HFFc6 (cell line): ENCODE measurements around the gene MYOG. TPM values are rescaled to one million over a fixed set of nuclear protein-coding genes. Genes with fewer than 3 reads are reported as not detected.

Experiments
- DNase-seq: peaks from one replicate; pipeline ENCODE4 v3.0.0-alpha.2; 2018
- H3K27ac Mint-ChIP-seq: 2 replicates; pipeline ENCODE4 v1.8.0; 2020; ENCODE audit warnings: mild to moderate bottlenecking, mixed read lengths
- H3K27me3 Mint-ChIP-seq: 2 replicates; pipeline ENCODE4 v1.8.0; 2021; ENCODE audit warnings: mild to moderate bottlenecking, moderate library complexity, mixed read lengths; ENCODE audit not compliant: insufficient read depth
- H3K36me3 Mint-ChIP-seq: 2 replicates; pipeline ENCODE4 v1.8.0; 2021; ENCODE audit warnings: low read depth, mixed read lengths
- H3K4me1 Mint-ChIP-seq: 2 replicates; pipeline ENCODE4 v1.8.0; 2020; ENCODE audit warnings: low read depth, mixed read lengths
- H3K4me3 Mint-ChIP-seq: 2 replicates; pipeline ENCODE4 v1.8.0; 2020; ENCODE audit warnings: mild to moderate bottlenecking, moderate library complexity, mixed read lengths
- H3K9me3 Mint-ChIP-seq: 2 replicates; pipeline ENCODE4 v1.8.0; 2020; ENCODE audit warnings: mild to moderate bottlenecking, mixed read lengths
- total RNA-seq, 6 experiments: library from RNA; stranded (reverse); fragmentation: NEBNext Ultra II Directional; extraction: Animal tissue kit (Norgen Biotek cat#: 25700); gene quantifications; 2 replicates in 1 of 6; 3 replicates in 5 of 6; pipeline ENCODE4 v1.2.3, GENCODE V29; 2021
- TF ChIP-seq, protein P1 (sequence below): fragments of 200-600 bp; sonication (generic); IDR thresholded peaks from 2 replicates; pipeline ENCODE4 v1.5.0; 2021; ENCODE audit warnings: antibody characterized with exemption, mild to moderate bottlenecking

MYOG gene
- total RNA-seq, 6 experiments from 2014 or later: not detected

- Mint-ChIP-seq H3K4me1 (peaks cover 7% of the 10 kb centered on the region; the same call in 1 of the 2 replicates), H3K27me3 (peaks cover 42% of the 10 kb centered on the region), H3K27ac (no peak overlapping the region), H3K4me3 (no peak overlapping the region), H3K36me3 (no peaks in the 10 kb centered on the region), H3K9me3 (no peaks in the 10 kb centered on the region)
- DNase-seq: no peak
- TF ChIP-seq, protein P1, sequence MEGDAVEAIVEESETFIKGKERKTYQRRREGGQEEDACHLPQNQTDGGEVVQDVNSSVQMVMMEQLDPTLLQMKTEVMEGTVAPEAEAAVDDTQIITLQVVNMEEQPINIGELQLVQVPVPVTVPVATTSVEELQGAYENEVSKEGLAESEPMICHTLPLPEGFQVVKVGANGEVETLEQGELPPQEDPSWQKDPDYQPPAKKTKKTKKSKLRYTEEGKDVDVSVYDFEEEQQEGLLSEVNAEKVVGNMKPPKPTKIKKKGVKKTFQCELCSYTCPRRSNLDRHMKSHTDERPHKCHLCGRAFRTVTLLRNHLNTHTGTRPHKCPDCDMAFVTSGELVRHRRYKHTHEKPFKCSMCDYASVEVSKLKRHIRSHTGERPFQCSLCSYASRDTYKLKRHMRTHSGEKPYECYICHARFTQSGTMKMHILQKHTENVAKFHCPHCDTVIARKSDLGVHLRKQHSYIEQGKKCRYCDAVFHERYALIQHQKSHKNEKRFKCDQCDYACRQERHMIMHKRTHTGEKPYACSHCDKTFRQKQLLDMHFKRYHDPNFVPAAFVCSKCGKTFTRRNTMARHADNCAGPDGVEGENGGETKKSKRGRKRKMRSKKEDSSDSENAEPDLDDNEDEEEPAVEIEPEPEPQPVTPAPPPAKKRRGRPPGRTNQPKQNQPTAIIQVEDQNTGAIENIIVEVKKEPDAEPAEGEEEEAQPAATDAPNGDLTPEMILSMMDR: no peak
Measured at GRCh38 chr1:203075236-203076030, 10.4 kb downstream of the MYOG start.

- Mint-ChIP-seq H3K4me1 (peaks cover 7% of the 10 kb centered on the region; the same call in 1 of the 2 replicates), H3K27ac (no peak overlapping the region), H3K4me3 (no peak overlapping the region), H3K9me3 (no peaks in the 10 kb centered on the region), H3K36me3 (no peaks in the 10 kb centered on the region), H3K27me3 (peaks cover 36% of the 10 kb centered on the region)
- TF ChIP-seq, protein P1: no peak
- DNase-seq: no peak
Measured at GRCh38 chr1:203074610-203075009, 11.2 kb downstream of the MYOG start.

GRCh38 chr1:203073469-203073868 lies 12.3 kb downstream of the MYOG start:
- Mint-ChIP-seq H3K36me3 (no peaks in the 10 kb centered on the region), H3K27ac (no peak overlapping the region), H3K4me1 (peaks cover 7% of the 10 kb centered on the region; the same call in 1 of the 2 replicates), H3K27me3 (peaks cover 35% of the 10 kb centered on the region), H3K4me3 (no peak overlapping the region), H3K9me3 (no peaks in the 10 kb centered on the region)
- TF ChIP-seq, protein P1: no peak
- DNase-seq: no peak

- peak; percentile 19 for DNase-seq
- Mint-ChIP-seq H3K4me3 (no peak overlapping the region), H3K4me1 (peaks cover 7% of the 10 kb centered on the region; the same call in 1 of the 2 replicates), H3K27ac (no peak overlapping the region), H3K9me3 (no peaks in the 10 kb centered on the region), H3K27me3 (peaks cover 36% of the 10 kb centered on the region), H3K36me3 (no peaks in the 10 kb centered on the region)
- TF ChIP-seq, protein P1: no peak
Measured at GRCh38 chr1:203072911-203073310, 12.9 kb downstream of the MYOG start.

- TF ChIP-seq, protein P1: no peak
- Mint-ChIP-seq H3K9me3 (no peaks in the 10 kb centered on the region), H3K27ac (no peak overlapping the region), H3K27me3 (peaks cover 44% of the 10 kb centered on the region), H3K4me1 (peaks cover 7% of the 10 kb centered on the region; the same call in 1 of the 2 replicates), H3K4me3 (no peak overlapping the region), H3K36me3 (no peaks in the 10 kb centered on the region)
- DNase-seq: no peak
Measured at GRCh38 chr1:203072002-203072602, 13.7 kb downstream of the MYOG start.
